Measurements from ENCODE around the gene FALEC.

The FALEC gene

GRCh38 chr1:150549496-150550221, 34.1 kb downstream of the FALEC start:
- H3K9me3 ChIP-seq (ENCODE audit: control insufficient read depth, low read depth, low read length), result no peaks in the 10 kb centered on the region
- no peak overlapping the region for H3K27ac ChIP-seq (ENCODE audit: low read length)
- H3K36me3 ChIP-seq (ENCODE audit: control insufficient read depth, low read depth, low read length), result no peaks in the 10 kb centered on the region
- H3K9ac ChIP-seq (ENCODE audit: low read length), result no peak overlapping the region
- peaks cover 6% of the 10 kb centered on the region for H3K4me1 ChIP-seq (ENCODE audit: control insufficient read depth, low read depth, low read length)
- peak overlapping the region; percentile 45 for H3K4me3 ChIP-seq (ENCODE audit: low read length)
- peaks cover 21% of the 10 kb centered on the region for H3K27me3 ChIP-seq (ENCODE audit: control insufficient read depth, insufficient read depth, low read length)

GRCh38 chr1:150550222-150551050, 34.9 kb downstream of the FALEC start:
- Histone ChIP-seq H3K4me3 (ENCODE audit: low read length) (no peak overlapping the region), H3K4me1 (ENCODE audit: control insufficient read depth, low read depth, low read length) (peaks cover 6% of the 10 kb centered on the region), H3K9me3 (ENCODE audit: control insufficient read depth, low read depth, low read length) (no peaks in the 10 kb centered on the region), H3K27ac (ENCODE audit: low read length) (no peak overlapping the region), H3K9ac (ENCODE audit: low read length) (no peak overlapping the region), H3K36me3 (ENCODE audit: control insufficient read depth, low read depth, low read length) (no peaks in the 10 kb centered on the region), H3K27me3 (ENCODE audit: control insufficient read depth, insufficient read depth, low read length) (peaks cover 21% of the 10 kb centered on the region)

DNA sequence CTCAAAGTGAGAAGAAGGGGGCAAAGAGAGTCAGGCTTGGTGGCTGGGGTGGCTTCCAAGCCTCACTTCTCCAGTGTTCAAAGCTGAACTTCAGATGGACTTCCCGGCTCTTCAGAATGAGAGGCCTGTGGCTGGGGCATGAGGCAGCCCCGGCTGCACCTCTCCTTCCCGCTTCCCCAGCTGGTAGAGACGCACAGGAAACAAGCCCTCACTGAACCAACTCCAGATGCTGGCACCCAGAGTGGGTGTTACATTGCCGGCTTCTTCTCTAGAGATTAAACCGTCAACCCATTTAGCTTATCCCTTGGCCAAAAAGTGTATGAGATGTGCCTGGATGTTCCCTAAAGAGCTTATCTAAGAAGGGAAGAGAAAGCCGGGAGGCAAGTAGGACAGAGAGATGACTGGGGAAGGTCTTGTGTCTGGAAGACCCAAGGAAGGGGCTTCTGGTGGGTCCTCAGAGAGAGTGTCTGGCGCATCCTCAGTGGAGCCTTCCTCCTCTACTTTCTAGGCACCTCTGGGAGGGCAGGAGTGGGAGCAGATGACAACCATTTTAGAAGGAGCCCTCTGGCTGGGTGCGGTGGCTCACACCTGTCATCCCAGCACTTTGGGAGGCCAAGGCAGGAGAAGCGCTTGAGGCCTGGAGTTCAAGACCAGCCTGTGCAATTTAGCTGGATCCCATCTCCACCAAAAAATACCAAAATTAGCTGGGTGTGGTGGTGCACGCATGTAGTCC, 35.7 kb downstream of the FALEC start:
- Histone ChIP-seq H3K27me3 (ENCODE audit: control insufficient read depth, insufficient read depth, low read length) (peaks cover 21% of the 10 kb centered on the region), H3K9ac (ENCODE audit: low read length) (no peak overlapping the region), H3K4me1 (ENCODE audit: control insufficient read depth, low read depth, low read length) (peaks cover 6% of the 10 kb centered on the region), H3K27ac (ENCODE audit: low read length) (no peak overlapping the region), H3K9me3 (ENCODE audit: control insufficient read depth, low read depth, low read length) (no peaks in the 10 kb centered on the region), H3K36me3 (ENCODE audit: control insufficient read depth, low read depth, low read length) (no peaks in the 10 kb centered on the region), H3K4me3 (ENCODE audit: low read length) (no peak overlapping the region)

- peaks cover 6% of the 10 kb centered on the region for H3K4me1 ChIP-seq (ENCODE audit: control insufficient read depth, low read depth, low read length)
- no peaks in the 10 kb centered on the region for H3K9me3 ChIP-seq (ENCODE audit: control insufficient read depth, low read depth, low read length)
- H3K9ac ChIP-seq (ENCODE audit: low read length), result no peak overlapping the region
- no peak overlapping the region for H3K27ac ChIP-seq (ENCODE audit: low read length)
- no peak overlapping the region for H3K4me3 ChIP-seq (ENCODE audit: low read length)
- no peaks in the 10 kb centered on the region for H3K36me3 ChIP-seq (ENCODE audit: control insufficient read depth, low read depth, low read length)
- peaks cover 21% of the 10 kb centered on the region for H3K27me3 ChIP-seq (ENCODE audit: control insufficient read depth, insufficient read depth, low read length)
These were observed 36.2 kb downstream of the FALEC start for GRCh38 chr1:150551784-150552127.

DNA sequence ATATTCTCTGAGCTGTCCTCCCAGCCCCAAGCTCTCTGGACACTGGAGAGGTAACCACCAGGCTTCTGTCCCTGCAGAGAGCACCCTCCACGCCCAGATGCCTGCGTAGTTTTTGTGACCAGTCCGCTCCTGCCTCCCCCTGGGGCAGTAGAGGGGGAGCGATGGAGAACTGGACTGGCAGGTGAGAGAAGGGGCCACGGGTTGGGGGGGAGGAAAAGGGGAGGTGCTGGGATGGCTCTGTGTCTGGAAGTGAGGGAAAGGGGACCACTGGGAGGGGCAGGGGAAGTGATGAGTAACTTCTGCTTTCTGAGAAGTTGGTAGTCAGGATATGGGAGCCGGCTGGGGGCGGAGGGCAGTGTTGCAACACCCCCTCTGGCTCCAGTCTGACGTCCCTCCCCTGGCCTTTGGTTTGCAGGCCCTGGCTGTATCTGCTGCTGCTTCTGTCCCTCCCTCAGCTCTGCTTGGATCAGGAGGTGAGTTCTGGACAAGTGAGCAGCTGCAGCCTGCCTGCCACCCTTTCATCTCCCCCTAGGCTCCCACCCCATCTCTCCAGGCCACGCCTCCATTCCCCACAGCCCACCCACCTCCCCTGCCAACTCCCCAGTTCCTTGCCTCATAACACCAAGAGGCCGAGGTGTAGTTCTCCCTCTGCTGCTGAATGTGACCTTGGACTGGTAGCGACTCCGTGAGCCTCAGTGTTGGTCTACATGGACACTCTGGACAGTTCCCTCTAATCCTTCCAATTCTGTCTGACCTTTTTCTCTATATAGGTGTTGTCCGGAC, 36.8 kb downstream of the FALEC start:
- H3K9me3 ChIP-seq (ENCODE audit: control insufficient read depth, low read depth, low read length), result no peaks in the 10 kb centered on the region
- no peak overlapping the region for H3K27ac ChIP-seq (ENCODE audit: low read length)
- H3K27me3 ChIP-seq (ENCODE audit: control insufficient read depth, insufficient read depth, low read length), result peaks cover 21% of the 10 kb centered on the region
- no peak overlapping the region for H3K4me3 ChIP-seq (ENCODE audit: low read length)
- H3K36me3 ChIP-seq (ENCODE audit: control insufficient read depth, low read depth, low read length), result no peaks in the 10 kb centered on the region
- H3K4me1 ChIP-seq (ENCODE audit: control insufficient read depth, low read depth, low read length), result peaks cover 6% of the 10 kb centered on the region
- H3K9ac ChIP-seq (ENCODE audit: low read length), result no peak overlapping the region

GRCh38 chr1:150552911-150553289, 37.3 kb downstream of the FALEC start:
- Histone ChIP-seq H3K9me3 (ENCODE audit: control insufficient read depth, low read depth, low read length) (no peaks in the 10 kb centered on the region), H3K27ac (ENCODE audit: low read length) (no peak overlapping the region), H3K4me3 (ENCODE audit: low read length) (no peak overlapping the region), H3K36me3 (ENCODE audit: control insufficient read depth, low read depth, low read length) (no peaks in the 10 kb centered on the region), H3K27me3 (ENCODE audit: control insufficient read depth, insufficient read depth, low read length) (peaks cover 17% of the 10 kb centered on the region), H3K4me1 (ENCODE audit: control insufficient read depth, low read depth, low read length) (peaks cover 6% of the 10 kb centered on the region), H3K9ac (ENCODE audit: low read length) (no peak overlapping the region)

DNA sequence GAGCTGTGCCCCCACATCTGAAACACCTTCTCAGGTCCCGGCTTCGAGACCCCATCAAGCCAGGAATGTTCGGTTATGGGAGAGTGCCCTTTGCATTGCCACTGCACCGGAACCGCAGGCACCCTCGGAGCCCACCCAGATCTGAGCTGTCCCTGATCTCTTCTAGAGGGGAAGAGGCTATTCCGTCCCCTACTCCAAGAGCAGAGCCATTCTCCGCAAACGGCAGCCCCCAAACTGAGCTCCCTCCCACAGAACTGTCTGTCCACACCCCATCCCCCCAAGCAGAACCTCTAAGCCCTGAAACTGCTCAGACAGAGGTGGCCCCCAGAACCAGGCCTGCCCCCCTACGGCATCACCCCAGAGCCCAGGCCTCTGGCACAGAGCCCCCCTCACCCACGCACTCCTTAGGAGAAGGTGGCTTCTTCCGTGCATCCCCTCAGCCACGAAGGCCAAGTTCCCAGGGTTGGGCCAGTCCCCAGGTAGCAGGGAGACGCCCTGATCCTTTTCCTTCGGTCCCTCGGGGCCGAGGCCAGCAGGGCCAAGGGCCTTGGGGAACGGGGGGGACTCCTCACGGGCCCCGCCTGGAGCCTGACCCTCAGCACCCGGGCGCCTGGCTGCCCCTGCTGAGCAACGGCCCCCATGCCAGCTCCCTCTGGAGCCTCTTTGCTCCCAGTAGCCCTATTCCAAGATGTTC, 38.0 kb downstream of the FALEC start:
- H3K4me3 ChIP-seq (ENCODE audit: low read length), result no peak overlapping the region
- no peak overlapping the region for H3K9ac ChIP-seq (ENCODE audit: low read length)
- no peaks in the 10 kb centered on the region for H3K36me3 ChIP-seq (ENCODE audit: control insufficient read depth, low read depth, low read length)
- peaks cover 6% of the 10 kb centered on the region for H3K4me1 ChIP-seq (ENCODE audit: control insufficient read depth, low read depth, low read length)
- peaks cover 11% of the 10 kb centered on the region for H3K27me3 ChIP-seq (ENCODE audit: control insufficient read depth, insufficient read depth, low read length)
- H3K9me3 ChIP-seq (ENCODE audit: control insufficient read depth, low read depth, low read length), result no peaks in the 10 kb centered on the region
- H3K27ac ChIP-seq (ENCODE audit: low read length), result no peak overlapping the region

DNA sequence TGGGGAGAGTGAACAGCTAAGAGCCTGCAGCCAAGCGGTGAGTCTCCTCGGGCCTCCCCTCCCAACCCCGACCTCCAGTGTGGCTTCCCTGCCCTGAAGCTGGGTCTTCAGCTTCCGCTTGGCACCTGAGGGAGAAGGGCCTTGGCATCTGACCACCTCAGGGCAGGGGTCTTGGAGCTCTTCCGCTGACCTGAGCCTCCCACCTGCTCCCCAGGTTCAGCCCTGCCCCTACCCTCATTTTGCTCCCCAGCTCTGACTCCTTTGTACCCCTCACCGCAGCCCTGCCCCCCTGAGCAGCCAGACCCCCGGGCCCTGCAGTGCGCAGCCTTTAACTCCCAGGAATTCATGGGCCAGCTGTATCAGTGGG, 38.5 kb downstream of the FALEC start:
- no peak overlapping the region for H3K4me3 ChIP-seq (ENCODE audit: low read length)
- H3K27me3 ChIP-seq (ENCODE audit: control insufficient read depth, insufficient read depth, low read length), result peaks cover 8% of the 10 kb centered on the region
- H3K36me3 ChIP-seq (ENCODE audit: control insufficient read depth, low read depth, low read length), result no peaks in the 10 kb centered on the region
- no peak overlapping the region for H3K27ac ChIP-seq (ENCODE audit: low read length)
- peaks cover 6% of the 10 kb centered on the region for H3K4me1 ChIP-seq (ENCODE audit: control insufficient read depth, low read depth, low read length)
- no peak overlapping the region for H3K9ac ChIP-seq (ENCODE audit: low read length)
- no peaks in the 10 kb centered on the region for H3K9me3 ChIP-seq (ENCODE audit: control insufficient read depth, low read depth, low read length)

GRCh38 chr1:150555198-150555970, 39.8 kb downstream of the FALEC start:
- H3K27ac ChIP-seq (ENCODE audit: low read length), result no peak overlapping the region
- H3K4me3 ChIP-seq (ENCODE audit: low read length), result no peak overlapping the region
- H3K27me3 ChIP-seq (ENCODE audit: control insufficient read depth, insufficient read depth, low read length), result no peaks in the 10 kb centered on the region
- no peak overlapping the region for H3K9ac ChIP-seq (ENCODE audit: low read length)
- H3K36me3 ChIP-seq (ENCODE audit: control insufficient read depth, low read depth, low read length), result no peaks in the 10 kb centered on the region
- peaks cover 10% of the 10 kb centered on the region for H3K4me1 ChIP-seq (ENCODE audit: control insufficient read depth, low read depth, low read length)
- H3K9me3 ChIP-seq (ENCODE audit: control insufficient read depth, low read depth, low read length), result no peaks in the 10 kb centered on the region
